ENCODE results near the gene MARVELD1.

MARVELD1 gene

GRCh38 chr10:97736403-97736901 lies 22.9 kb downstream of the MARVELD1 start:
- no peak for DNase-seq
- H3K27ac ChIP-seq (ENCODE audit: insufficient read depth, low read length, poor library complexity, severe bottlenecking) = peak overlapping the region; percentile 83
- peak overlapping the region; percentile 88 for H3K4me3 ChIP-seq (ENCODE audit: insufficient read depth, low read depth, low read length, poor library complexity, severe bottlenecking)
- no peaks in the 10 kb centered on the region for H3K27me3 ChIP-seq (replicated peaks; ENCODE audit: control insufficient read depth, insufficient read depth, low read length, poor library complexity, severe bottlenecking)
- H3K9me3 ChIP-seq (ENCODE audit: control insufficient read depth, low read length) = no peaks in the 10 kb centered on the region
- peaks cover 14% of the 10 kb centered on the region for H3K4me1 ChIP-seq (ENCODE audit: control insufficient read depth, insufficient read depth, low read length, poor library complexity, severe bottlenecking)
- peaks cover 6% of the 10 kb centered on the region for H3K36me3 ChIP-seq (ENCODE audit: control insufficient read depth, insufficient read depth, low read length)

- DNase-seq = peak; percentile 89 to 93 (median 92)
- H3K27me3 ChIP-seq (replicated peaks; ENCODE audit: control insufficient read depth, insufficient read depth, low read length, poor library complexity, severe bottlenecking) = no peaks in the 10 kb centered on the region
- H3K27ac ChIP-seq (ENCODE audit: insufficient read depth, low read length, poor library complexity, severe bottlenecking) = peak within 1 kb of the TSS; percentile 83
- H3K4me1 ChIP-seq (ENCODE audit: control insufficient read depth, insufficient read depth, low read length, poor library complexity, severe bottlenecking) = peaks cover 14% of the 10 kb centered on the region
- no peaks in the 10 kb centered on the region for H3K9me3 ChIP-seq (ENCODE audit: control insufficient read depth, low read length)
- H3K36me3 ChIP-seq (ENCODE audit: control insufficient read depth, insufficient read depth, low read length) = peaks cover 6% of the 10 kb centered on the region
- H3K4me3 ChIP-seq (ENCODE audit: insufficient read depth, low read depth, low read length, poor library complexity, severe bottlenecking) = peak within 1 kb of the TSS; percentile 88
These were observed 23.6 kb downstream of the MARVELD1 start, which contains the start of gene ZFYVE27 for GRCh38 chr10:97736902-97737769. Gene ZFYVE27, plus strand, starts transcription at chr10:97737128. Its CDS starts 1,350 bp downstream, at chr10:97738478.

- Histone ChIP-seq H3K4me1 (ENCODE audit: control insufficient read depth, insufficient read depth, low read length, poor library complexity, severe bottlenecking) (peaks cover 14% of the 10 kb centered on the region), H3K9me3 (ENCODE audit: control insufficient read depth, low read length) (no peaks in the 10 kb centered on the region), H3K27me3 (replicated peaks; ENCODE audit: control insufficient read depth, insufficient read depth, low read length, poor library complexity, severe bottlenecking) (no peaks in the 10 kb centered on the region), H3K4me3 (ENCODE audit: insufficient read depth, low read depth, low read length, poor library complexity, severe bottlenecking) (peak overlapping the region; percentile 88), H3K36me3 (ENCODE audit: control insufficient read depth, insufficient read depth, low read length) (peaks cover 7% of the 10 kb centered on the region), H3K27ac (ENCODE audit: insufficient read depth, low read length, poor library complexity, severe bottlenecking) (peak overlapping the region; percentile 83)
- no peak for DNase-seq
These were observed 24.3 kb downstream of the MARVELD1 start for GRCh38 chr10:97737770-97738265.

GRCh38 chr10:97738616-97739015 lies 25.1 kb downstream of the MARVELD1 start:
- DNase-seq = no peak
- peaks cover 14% of the 10 kb centered on the region for H3K4me1 ChIP-seq (ENCODE audit: control insufficient read depth, insufficient read depth, low read length, poor library complexity, severe bottlenecking)
- H3K4me3 ChIP-seq (ENCODE audit: insufficient read depth, low read depth, low read length, poor library complexity, severe bottlenecking) = no peak overlapping the region
- no peaks in the 10 kb centered on the region for H3K27me3 ChIP-seq (replicated peaks; ENCODE audit: control insufficient read depth, insufficient read depth, low read length, poor library complexity, severe bottlenecking)
- no peaks in the 10 kb centered on the region for H3K9me3 ChIP-seq (ENCODE audit: control insufficient read depth, low read length)
- H3K27ac ChIP-seq (ENCODE audit: insufficient read depth, low read length, poor library complexity, severe bottlenecking) = no peak overlapping the region
- peaks cover 15% of the 10 kb centered on the region for H3K36me3 ChIP-seq (ENCODE audit: control insufficient read depth, insufficient read depth, low read length)

GRCh38 chr10:97740613-97741012 lies 27.1 kb downstream of the MARVELD1 start:
- Histone ChIP-seq H3K4me3 (ENCODE audit: insufficient read depth, low read depth, low read length, poor library complexity, severe bottlenecking) (no peak overlapping the region), H3K36me3 (ENCODE audit: control insufficient read depth, insufficient read depth, low read length) (peaks cover 33% of the 10 kb centered on the region), H3K4me1 (ENCODE audit: control insufficient read depth, insufficient read depth, low read length, poor library complexity, severe bottlenecking) (peaks cover 14% of the 10 kb centered on the region), H3K27ac (ENCODE audit: insufficient read depth, low read length, poor library complexity, severe bottlenecking) (no peak overlapping the region), H3K27me3 (replicated peaks; ENCODE audit: control insufficient read depth, insufficient read depth, low read length, poor library complexity, severe bottlenecking) (no peaks in the 10 kb centered on the region), H3K9me3 (ENCODE audit: control insufficient read depth, low read length) (no peaks in the 10 kb centered on the region)
- DNase-seq = no peak

GRCh38 chr10:97743169-97743943 lies 29.8 kb downstream of the MARVELD1 start:
- no peak for DNase-seq
- H3K4me3 ChIP-seq (ENCODE audit: insufficient read depth, low read depth, low read length, poor library complexity, severe bottlenecking) = no peak overlapping the region
- H3K27ac ChIP-seq (ENCODE audit: insufficient read depth, low read length, poor library complexity, severe bottlenecking) = no peak overlapping the region
- H3K27me3 ChIP-seq (replicated peaks; ENCODE audit: control insufficient read depth, insufficient read depth, low read length, poor library complexity, severe bottlenecking) = no peaks in the 10 kb centered on the region
- no peaks in the 10 kb centered on the region for H3K9me3 ChIP-seq (ENCODE audit: control insufficient read depth, low read length)
- peaks cover 5% of the 10 kb centered on the region for H3K4me1 ChIP-seq (ENCODE audit: control insufficient read depth, insufficient read depth, low read length, poor library complexity, severe bottlenecking)
- peaks cover 53% of the 10 kb centered on the region for H3K36me3 ChIP-seq (ENCODE audit: control insufficient read depth, insufficient read depth, low read length)

- Histone ChIP-seq H3K4me1 (ENCODE audit: control insufficient read depth, insufficient read depth, low read length, poor library complexity, severe bottlenecking) (no peaks in the 10 kb centered on the region), H3K36me3 (ENCODE audit: control insufficient read depth, insufficient read depth, low read length) (peaks cover 64% of the 10 kb centered on the region)
- DNase-seq = no peak
These were observed 31.0 kb downstream of the MARVELD1 start for GRCh38 chr10:97744405-97745035.

GRCh38 chr10:97747573-97747972 lies 34.0 kb downstream of the MARVELD1 start:
- no peaks in the 10 kb centered on the region for H3K9me3 ChIP-seq (ENCODE audit: control insufficient read depth, low read length)
- DNase-seq = no peak
- H3K4me1 ChIP-seq (ENCODE audit: control insufficient read depth, insufficient read depth, low read length, poor library complexity, severe bottlenecking) = no peaks in the 10 kb centered on the region
- peaks cover 89% of the 10 kb centered on the region for H3K36me3 ChIP-seq (ENCODE audit: control insufficient read depth, insufficient read depth, low read length)
- H3K4me3 ChIP-seq (ENCODE audit: insufficient read depth, low read depth, low read length, poor library complexity, severe bottlenecking) = no peak overlapping the region
- no peaks in the 10 kb centered on the region for H3K27me3 ChIP-seq (replicated peaks; ENCODE audit: control insufficient read depth, insufficient read depth, low read length, poor library complexity, severe bottlenecking)
- no peak overlapping the region for H3K27ac ChIP-seq (ENCODE audit: insufficient read depth, low read length, poor library complexity, severe bottlenecking)

More at GRCh38 chr10:97744405-97745035, 31.0 kb downstream of the MARVELD1 start:
- no peaks in the 10 kb centered on the region for H3K27me3 ChIP-seq (replicated peaks; ENCODE audit: control insufficient read depth, insufficient read depth, low read length, poor library complexity, severe bottlenecking)
- no peak overlapping the region for H3K4me3 ChIP-seq (ENCODE audit: insufficient read depth, low read depth, low read length, poor library complexity, severe bottlenecking)
- H3K27ac ChIP-seq (ENCODE audit: insufficient read depth, low read length, poor library complexity, severe bottlenecking) = no peak overlapping the region
- H3K9me3 ChIP-seq (ENCODE audit: control insufficient read depth, low read length) = no peaks in the 10 kb centered on the region

- Histone ChIP-seq H3K27me3 (replicated peaks; ENCODE audit: control insufficient read depth, insufficient read depth, low read length, poor library complexity, severe bottlenecking) (no peaks in the 10 kb centered on the region), H3K9me3 (ENCODE audit: control insufficient read depth, low read length) (no peaks in the 10 kb centered on the region), H3K4me1 (ENCODE audit: control insufficient read depth, insufficient read depth, low read length, poor library complexity, severe bottlenecking) (no peaks in the 10 kb centered on the region), H3K36me3 (ENCODE audit: control insufficient read depth, insufficient read depth, low read length) (peaks cover 90% of the 10 kb centered on the region), H3K4me3 (ENCODE audit: insufficient read depth, low read depth, low read length, poor library complexity, severe bottlenecking) (no peak overlapping the region), H3K27ac (ENCODE audit: insufficient read depth, low read length, poor library complexity, severe bottlenecking) (no peak overlapping the region)
- no peak for DNase-seq
These were observed 34.6 kb downstream of the MARVELD1 start for GRCh38 chr10:97748116-97748515.

Measured in effector memory CD4-positive, alpha-beta T cell (primary cell).